PC-9 (cell line): ENCODE results near the gene TMEM132E. TPM values are rescaled to one million over a fixed set of nuclear protein-coding genes. Genes with fewer than 3 reads are reported as not detected.

Experiments used
- BruUV-seq: library from RNA; stranded (reverse); fragments of 400-500 nt; replicated peaks from 2 replicates; lab custom pipeline; 2021; lab: Mats Ljungman, UMichigan
- CTCF ChIA-PET: fragments of 300-600 bp; sonication (Branson Sonifier 250); formaldehyde crosslinking; loops from one replicate; lab custom pipeline; 2022; ENCODE audit warnings: antibody characterized with exemption; lab: Charles Lee
- POLR2A ChIA-PET: fragments of 300-600 bp; sonication (Branson Sonifier 250); formaldehyde crosslinking; loops from one replicate; lab custom pipeline; 2022; ENCODE audit warnings: antibody characterized with exemption; ENCODE audit not compliant: unreplicated experiment; lab: Charles Lee
- DNase-seq, 2 experiments: peaks; one replicate each; pipeline versions ENCODE4 v3.0.0 to v3.0.0-alpha.2; 2015 to 2022; ENCODE audit warnings: mixed read lengths in 1 of 2
- H2AFZ ChIP-seq: fragments of 200-600 bp; sonication (generic); 2 replicates; pipeline ENCODE4 v1.8.1; 2017; ENCODE audit warnings: antibody characterized with exemption
- H3F3A ChIP-seq: fragments of 200-600 bp; sonication (generic); 2 replicates; pipeline ENCODE4 v1.8.1; 2017; ENCODE audit warnings: antibody characterized with exemption, mild to moderate bottlenecking, low read depth; ENCODE audit not compliant: insufficient read depth
- H3K27ac ChIP-seq: fragments of 200-600 bp; sonication (generic); 2 replicates; pipeline ENCODE4 v1.6.1; 2016; ENCODE audit warnings: mixed run types
- H3K27me3 ChIP-seq: fragments of 200-600 bp; sonication (generic); 2 replicates; pipeline ENCODE4 v1.6.1; 2016; ENCODE audit warnings: low read depth, mixed run types; ENCODE audit not compliant: insufficient read depth
- H3K36me3 ChIP-seq: fragments of 200-600 bp; sonication (generic); 2 replicates; pipeline ENCODE4 v1.6.1; 2016; ENCODE audit warnings: low read depth, mixed run types
- H3K4me1 ChIP-seq: fragments of 200-600 bp; sonication (generic); replicated peaks from 2 replicates; pipeline ENCODE4 v1.6.1; 2016; ENCODE audit warnings: mixed run types; ENCODE audit not compliant: insufficient read depth
- H3K4me2 ChIP-seq: fragments of 200-600 bp; sonication (generic); 2 replicates; pipeline ENCODE4 v1.6.1; 2017; ENCODE audit warnings: mixed run types
- H3K4me3 ChIP-seq: fragments of 200-600 bp; sonication (generic); 2 replicates; pipeline ENCODE4 v1.6.1; 2016; ENCODE audit warnings: mixed run types
- H3K79me2 ChIP-seq: fragments of 200-600 bp; sonication (generic); 2 replicates; pipeline ENCODE4 v1.6.1; 2017; ENCODE audit warnings: low read depth, mixed run types
- H3K9me2 ChIP-seq: fragments of 200-600 bp; sonication (generic); 2 replicates; pipeline ENCODE4 v1.8.1; 2017; ENCODE audit warnings: mild to moderate bottlenecking; ENCODE audit not compliant: insufficient read depth
- H3K9me3 ChIP-seq: fragments of 200-600 bp; sonication (generic); 2 replicates; pipeline ENCODE4 v1.8.1; 2016; ENCODE audit warnings: low read depth; ENCODE audit not compliant: insufficient read depth
- H4K20me1 ChIP-seq: fragments of 200-600 bp; sonication (generic); 2 replicates; pipeline ENCODE4 v1.8.1; 2017; ENCODE audit not compliant: insufficient read depth
- EZH2 ChIP-seq: fragments of 200-600 bp; sonication (generic); IDR thresholded peaks from 2 replicates; pipeline ENCODE4 v1.8.0; 2017; ENCODE audit warnings: antibody characterized with exemption, low read depth
- intact Hi-C: fragments of 100-400 bp; cut with micrococcal nuclease; formaldehyde crosslinking; loops from one replicate; pipeline ENCODE4 v1.10.0; 2022; ENCODE audit not compliant: unreplicated experiment
- total RNA-seq: library from RNA; stranded (reverse); gene quantifications from 2 replicates; pipeline ENCODE4 v1.2.3, GENCODE V29; 2021
- TF ChIP-seq, protein P1 (sequence below): fragments of 200-600 bp; sonication (generic); conservative IDR thresholded peaks from 2 replicates; pipeline ENCODE4 v1.6.1; 2017; ENCODE audit warnings: mixed run types, antibody characterized with exemption, mild to moderate bottlenecking, moderate library complexity

TMEM132E gene
- total RNA-seq, 1 experiment from 2014 or later, result not detected

DNA sequence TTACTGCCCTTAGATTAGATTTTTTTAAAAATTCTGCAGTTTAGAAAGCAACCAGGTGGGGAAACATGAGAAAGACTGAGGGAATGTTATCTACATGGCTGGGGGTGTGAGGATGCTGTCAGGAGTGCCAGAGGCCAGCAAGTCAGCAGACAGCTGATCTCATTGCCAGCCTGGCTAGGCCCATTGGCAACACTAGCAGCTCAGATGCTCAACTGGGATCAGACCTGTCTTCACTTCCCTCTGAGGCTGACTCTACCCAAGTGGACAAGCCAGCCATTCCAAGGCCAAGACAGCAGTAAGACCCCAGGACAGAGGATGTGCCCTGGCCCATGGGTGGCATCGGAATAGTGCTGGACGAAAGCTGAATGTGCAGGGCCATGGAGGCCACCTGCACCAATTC is 96.2 kb downstream of the TMEM132E start:
- no peaks in the 10 kb centered on the region for H3K36me3 ChIP-seq
- TF ChIP-seq, protein P1, sequence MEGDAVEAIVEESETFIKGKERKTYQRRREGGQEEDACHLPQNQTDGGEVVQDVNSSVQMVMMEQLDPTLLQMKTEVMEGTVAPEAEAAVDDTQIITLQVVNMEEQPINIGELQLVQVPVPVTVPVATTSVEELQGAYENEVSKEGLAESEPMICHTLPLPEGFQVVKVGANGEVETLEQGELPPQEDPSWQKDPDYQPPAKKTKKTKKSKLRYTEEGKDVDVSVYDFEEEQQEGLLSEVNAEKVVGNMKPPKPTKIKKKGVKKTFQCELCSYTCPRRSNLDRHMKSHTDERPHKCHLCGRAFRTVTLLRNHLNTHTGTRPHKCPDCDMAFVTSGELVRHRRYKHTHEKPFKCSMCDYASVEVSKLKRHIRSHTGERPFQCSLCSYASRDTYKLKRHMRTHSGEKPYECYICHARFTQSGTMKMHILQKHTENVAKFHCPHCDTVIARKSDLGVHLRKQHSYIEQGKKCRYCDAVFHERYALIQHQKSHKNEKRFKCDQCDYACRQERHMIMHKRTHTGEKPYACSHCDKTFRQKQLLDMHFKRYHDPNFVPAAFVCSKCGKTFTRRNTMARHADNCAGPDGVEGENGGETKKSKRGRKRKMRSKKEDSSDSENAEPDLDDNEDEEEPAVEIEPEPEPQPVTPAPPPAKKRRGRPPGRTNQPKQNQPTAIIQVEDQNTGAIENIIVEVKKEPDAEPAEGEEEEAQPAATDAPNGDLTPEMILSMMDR, result no peak
- TF ChIP-seq EZH2, result no peak
- no peak overlapping the region for H2AFZ ChIP-seq
- intact Hi-C loops, result no loop called here
- BruUV-seq, result no TSS peak
- no peak overlapping the region for H3K4me3 ChIP-seq
- H3K79me2 ChIP-seq, result no peaks in the 10 kb centered on the region
- H3K9me3 ChIP-seq, result no peaks in the 10 kb centered on the region
- peaks cover 10% of the 10 kb centered on the region; the same call in 1 of the 2 replicates for H3K27me3 ChIP-seq
- ChIA-PET CTCF (no interaction called here), POLR2A (no interaction called here)
- H4K20me1 ChIP-seq, result peaks cover 4% of the 10 kb centered on the region; the same call in 1 of the 2 replicates
- DNase-seq, result no peak
- H3K27ac ChIP-seq, result no peak overlapping the region
- no peaks in the 10 kb centered on the region for H3K9me2 ChIP-seq
- H3K4me1 ChIP-seq, result no peaks in the 10 kb centered on the region
- no peaks in the 10 kb centered on the region for H3F3A ChIP-seq
- H3K4me2 ChIP-seq, result no peak overlapping the region

DNA sequence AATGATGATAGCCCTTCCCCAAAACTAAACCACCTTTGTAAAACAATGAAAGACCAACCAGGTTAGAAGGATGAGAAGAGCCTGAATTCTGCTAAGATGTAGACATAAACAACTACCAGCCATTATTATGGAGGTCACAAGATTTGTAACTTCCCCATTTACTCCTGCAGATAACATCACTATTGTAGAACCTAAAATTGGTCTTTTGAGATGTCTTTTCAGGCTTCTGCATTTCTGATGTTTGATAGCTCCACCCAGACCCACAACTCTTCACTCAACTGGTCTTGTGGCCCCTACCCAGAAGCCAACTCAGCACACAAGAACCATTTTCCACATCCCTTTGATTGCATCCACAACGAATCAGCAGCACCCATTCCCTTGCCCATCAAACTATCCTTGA is 100.8 kb downstream of the TMEM132E start:
- no TSS peak for BruUV-seq

DNA sequence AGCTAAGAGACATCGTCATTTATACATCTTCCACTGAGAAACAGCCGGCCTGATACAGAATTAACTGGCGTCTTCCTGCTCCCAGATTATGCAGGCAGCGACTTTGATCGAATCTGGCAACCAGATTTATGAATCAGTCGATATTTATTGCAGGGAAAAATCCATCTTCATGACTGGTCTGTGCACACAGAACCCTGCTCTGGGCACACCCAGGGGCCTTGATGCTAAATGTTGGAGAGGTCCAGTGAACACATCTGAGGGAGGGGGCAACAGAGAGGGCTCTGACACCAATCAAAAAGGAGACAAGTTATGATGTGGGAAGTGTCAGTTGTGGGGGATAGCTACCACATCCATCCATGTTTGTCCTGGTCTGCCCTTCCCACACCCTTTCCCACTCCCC is 102.9 kb downstream of the TMEM132E start:
- intact Hi-C loops, result no loop called here
- CTCF ChIA-PET, result no interaction called here

More for the DNA sequence above, 100.8 kb downstream of the TMEM132E start:
- no peaks in the 10 kb centered on the region for H3K79me2 ChIP-seq
- no peak overlapping the region for H2AFZ ChIP-seq
- no peak for DNase-seq
- no peak overlapping the region for H3K4me3 ChIP-seq
- no peaks in the 10 kb centered on the region for H3K36me3 ChIP-seq
- no peaks in the 10 kb centered on the region for H3K9me2 ChIP-seq
- CTCF ChIA-PET, result no interaction called here
- TF ChIP-seq, protein P1, result no peak
- no peak for TF ChIP-seq EZH2
- intact Hi-C loops, result no loop called here
- no peaks in the 10 kb centered on the region for H3K9me3 ChIP-seq
- H3K27ac ChIP-seq, result no peak overlapping the region
- H3K4me1 ChIP-seq, result no peaks in the 10 kb centered on the region
- H4K20me1 ChIP-seq, result no peaks in the 10 kb centered on the region
- H3K27me3 ChIP-seq, result 0 out of 2 replicates have a peak, but pooled peaks cover 4% of the 10 kb centered on the region
- POLR2A ChIA-PET, result no interaction called here
- H3K4me2 ChIP-seq, result no peak overlapping the region
- no peaks in the 10 kb centered on the region for H3F3A ChIP-seq

More for the DNA sequence above, 102.9 kb downstream of the TMEM132E start:
- Histone ChIP-seq H3K79me2 (no peaks in the 10 kb centered on the region), H4K20me1 (no peaks in the 10 kb centered on the region), H3K27ac (no peak overlapping the region), H3F3A (no peaks in the 10 kb centered on the region), H2AFZ (no peak overlapping the region), H3K4me3 (no peak overlapping the region), H3K9me2 (no peaks in the 10 kb centered on the region), H3K36me3 (no peaks in the 10 kb centered on the region), H3K9me3 (no peaks in the 10 kb centered on the region), H3K27me3 (peaks cover 12% of the 10 kb centered on the region; the same call in 1 of the 2 replicates), H3K4me2 (no peak overlapping the region), H3K4me1 (no peaks in the 10 kb centered on the region)
- POLR2A ChIA-PET, result no interaction called here
- DNase-seq, result no peak
- no TSS peak for BruUV-seq
- TF ChIP-seq EZH2, result no peak
- TF ChIP-seq, protein P1, result no peak
